Loucy (cell line): ENCODE results near the gene EXD3.

Source experiments
- H2AFZ ChIP-seq: fragments of 200-600 bp; sonication (generic); 2 replicates; pipeline ENCODE4 v1.6.0; 2016; ENCODE audit warnings: antibody characterized with exemption, mild to moderate bottlenecking, low read length, moderate library complexity
- H3F3A ChIP-seq: fragments of 200-600 bp; 2 replicates; pipeline ENCODE4 v1.6.0; 2016; ENCODE audit warnings: antibody characterized with exemption, low read depth, mild to moderate bottlenecking
- H3K27me3 ChIP-seq: fragments of 200-600 bp; sonication (generic); 2 replicates; pipeline ENCODE4 v1.6.1; 2014; ENCODE audit warnings: low read length, mild to moderate bottlenecking; ENCODE audit not compliant: insufficient read depth, poor library complexity, severe bottlenecking
- H3K36me3 ChIP-seq: fragments of 200-600 bp; sonication (generic); 2 replicates; pipeline ENCODE4 v1.6.1; 2016; ENCODE audit warnings: low read length; ENCODE audit not compliant: insufficient read depth
- H3K4me1 ChIP-seq: fragments of 200-600 bp; sonication (generic); 2 replicates; pipeline ENCODE4 v1.5.1; 2014; ENCODE audit warnings: low read length, mild to moderate bottlenecking; ENCODE audit not compliant: insufficient read depth, poor library complexity, severe bottlenecking
- H3K4me2 ChIP-seq: fragments of 200-600 bp; sonication (generic); 2 replicates; pipeline ENCODE4 v1.6.0; 2014; ENCODE audit warnings: antibody characterized with exemption, low read length, low read depth, mild to moderate bottlenecking; ENCODE audit not compliant: poor library complexity, severe bottlenecking
- H3K4me3 ChIP-seq: fragments of 200-600 bp; sonication (generic); 2 replicates; pipeline ENCODE4 v1.5.1; 2014; ENCODE audit warnings: low read length, mild to moderate bottlenecking, mixed read lengths; ENCODE audit not compliant: poor library complexity, severe bottlenecking
- H3K79me2 ChIP-seq: fragments of 200-600 bp; sonication (generic); 2 replicates; pipeline ENCODE4 v1.6.1; 2014; ENCODE audit warnings: low read length; ENCODE audit not compliant: insufficient read depth
- H3K9ac ChIP-seq: fragments of 200-600 bp; sonication (generic); 2 replicates; pipeline ENCODE4 v1.6.0; 2014; ENCODE audit warnings: mild to moderate bottlenecking, low read depth, low read length, moderate library complexity; ENCODE audit not compliant: poor library complexity, severe bottlenecking
- H3K9me2 ChIP-seq: fragments of 200-600 bp; sonication (generic); replicated peaks from 2 replicates; pipeline ENCODE4 v1.6.1; 2016; ENCODE audit warnings: low read depth, low read length, mixed read lengths
- H3K9me3 ChIP-seq: fragments of 200-600 bp; sonication (generic); 2 replicates; pipeline ENCODE4 v1.6.1; 2014; ENCODE audit warnings: mild to moderate bottlenecking, antibody characterized with exemption, low read length, low read depth; ENCODE audit not compliant: insufficient read depth
- H4K20me1 ChIP-seq: fragments of 200-600 bp; sonication (generic); 2 replicates; pipeline ENCODE4 v1.6.0; 2014; ENCODE audit warnings: antibody characterized with exemption, low read length, mild to moderate bottlenecking; ENCODE audit not compliant: insufficient read depth, poor library complexity, severe bottlenecking
- CTCF ChIP-seq: fragments of 200-600 bp; sonication (generic); conservative IDR thresholded peaks from 2 replicates; pipeline ENCODE4 v1.5.1; 2014; ENCODE audit warnings: mild to moderate bottlenecking, antibody characterized with exemption, low read length
- EZH2phosphoT487 ChIP-seq: fragments of 200-600 bp; IDR thresholded peaks from 2 replicates; pipeline ENCODE4 v1.6.1; 2018; ENCODE audit warnings: antibody characterized with exemption, mild to moderate bottlenecking, moderate library complexity, borderline replicate concordance

EXD3 gene

GRCh38 chr9:137313956-137314560 is 108.9 kb downstream of the EXD3 start:
- Histone ChIP-seq H4K20me1 (no peaks in the 10 kb centered on the region), H2AFZ (no peak overlapping the region), H3F3A (no peaks in the 10 kb centered on the region), H3K9ac (no peak overlapping the region), H3K4me3 (no peak overlapping the region), H3K36me3 (no peaks in the 10 kb centered on the region), H3K4me2 (no peak overlapping the region), H3K9me2 (no peaks in the 10 kb centered on the region), H3K27me3 (no peaks in the 10 kb centered on the region), H3K79me2 (no peaks in the 10 kb centered on the region), H3K4me1 (no peaks in the 10 kb centered on the region), H3K9me3 (no peaks in the 10 kb centered on the region)
- TF ChIP-seq EZH2phosphoT487: no peak
- no peak for TF ChIP-seq CTCF

GRCh38 chr9:137313326-137313936 is 109.5 kb downstream of the EXD3 start:
- Histone ChIP-seq H3K4me1 (no peaks in the 10 kb centered on the region), H3K4me2 (no peak overlapping the region), H3K9me3 (no peaks in the 10 kb centered on the region), H3K36me3 (no peaks in the 10 kb centered on the region), H2AFZ (no peak overlapping the region), H4K20me1 (no peaks in the 10 kb centered on the region), H3F3A (no peaks in the 10 kb centered on the region), H3K4me3 (no peak overlapping the region), H3K27me3 (no peaks in the 10 kb centered on the region), H3K79me2 (no peaks in the 10 kb centered on the region), H3K9ac (no peak overlapping the region), H3K9me2 (no peaks in the 10 kb centered on the region)
- TF ChIP-seq EZH2phosphoT487 (no peak), CTCF (no peak)

GRCh38 chr9:137312852-137313325 is 110.1 kb downstream of the EXD3 start:
- Histone ChIP-seq H3K79me2 (no peaks in the 10 kb centered on the region), H4K20me1 (no peaks in the 10 kb centered on the region), H3K4me2 (no peak overlapping the region), H3K27me3 (no peaks in the 10 kb centered on the region), H3K4me3 (no peak overlapping the region), H3K9me3 (no peaks in the 10 kb centered on the region), H3K9me2 (no peaks in the 10 kb centered on the region), H3K4me1 (no peaks in the 10 kb centered on the region), H2AFZ (no peak overlapping the region), H3F3A (no peaks in the 10 kb centered on the region), H3K36me3 (no peaks in the 10 kb centered on the region), H3K9ac (no peak overlapping the region)
- TF ChIP-seq EZH2phosphoT487: no peak
- no peak for TF ChIP-seq CTCF
